Spleen (tissue), 11 donors: ENCODE measurements around the gene MMEL1. TPM values are rescaled to one million over a fixed set of nuclear protein-coding genes. Genes with fewer than 3 reads are reported as not detected.

Source experiments
- DNase-seq: peaks from one replicate; pipeline ENCODE4 v3.0.0-alpha.2; 2020
- H3K27ac ChIP-seq, 8 donors: fragments of 200-600 bp; sonication (generic) in 7 of 8; 1 replicate in 4 of 8; 2 replicates in 4 of 8; pipeline versions ENCODE4 v1.5.0 to v1.8.0; 2016 to 2021; ENCODE audit warnings: inconsistent platforms in 4 of 8, mild to moderate bottlenecking in 4 of 8, moderate library complexity in 1 of 8
- H3K27me3 ChIP-seq, 7 donors: fragments of 200-600 bp; sonication (generic) in 6 of 7; replicated peaks in 1 of 7; 1 replicate in 4 of 7; 2 replicates in 3 of 7; pipeline versions ENCODE4 v1.5.0 to v1.8.0; 2016 to 2021; ENCODE audit warnings: inconsistent platforms in 3 of 7, mild to moderate bottlenecking in 1 of 7
- H3K36me3 ChIP-seq, 6 donors: fragments of 200-600 bp; sonication (generic) in 5 of 6; 1 replicate in 4 of 6; 2 replicates in 2 of 6; pipeline versions ENCODE4 v1.5.0 to v1.8.0; 2016 to 2021; ENCODE audit warnings: inconsistent platforms in 2 of 6
- H3K4me1 ChIP-seq, 6 donors: fragments of 200-600 bp; sonication (generic) in 5 of 6; 1 replicate in 3 of 6; 2 replicates in 3 of 6; pipeline versions ENCODE4 v1.5.0 to v1.8.0; 2016 to 2021; ENCODE audit warnings: inconsistent platforms in 3 of 6
- H3K4me3 ChIP-seq, 8 donors: fragments of 200-600 bp; sonication (generic) in 7 of 8; 1 replicate in 4 of 8; 2 replicates in 4 of 8; pipeline versions ENCODE4 v1.5.0 to v1.8.0; 2016 to 2021; ENCODE audit warnings: inconsistent platforms in 4 of 8, mild to moderate bottlenecking in 4 of 8, moderate library complexity in 2 of 8
- H3K9me3 ChIP-seq, 8 donors: fragments of 200-600 bp; sonication (generic) in 7 of 8; 1 replicate in 4 of 8; 2 replicates in 4 of 8; pipeline versions ENCODE4 v1.5.0 to v1.8.0; 2016 to 2021; ENCODE audit warnings: inconsistent platforms in 4 of 8
- CTCF ChIP-seq, 11 experiments: fragments of 200-600 bp in 7 of 11; fragments of 450-650 bp in 4 of 11; sonication (generic) in 4 of 11; IDR thresholded peaks in 8 of 11; conservative IDR thresholded peaks in 3 of 11; 1 replicate in 7 of 11; 2 replicates in 4 of 11; pipeline versions ENCODE4 v1.4.0 to v1.8.0; 2016 to 2021; ENCODE audit warnings: antibody characterized with exemption in 11 of 11, inconsistent platforms in 4 of 11, mild to moderate bottlenecking in 1 of 11
- POLR2A ChIP-seq, 3 donors: fragments of 450-650 bp; IDR thresholded peaks; one replicate each; pipeline ENCODE4 v1.5.1; 2017; ENCODE audit warnings: antibody characterized with exemption in 3 of 3, mild to moderate bottlenecking in 1 of 3
- POLR2AphosphoS5 ChIP-seq, 3 donors: sonication (generic); formaldehyde crosslinking; IDR thresholded peaks; one replicate each; pipeline ENCODE4 v1.5.1; 2017; ENCODE audit warnings: antibody characterized with exemption in 3 of 3
- WGBS, 5 donors: extraction: QIAGEN DNeasy Blood & Tissue Kit in 3 of 5; methylation state at CpG; one replicate each; pipeline versions ENCODE4 v1.1.5 to v1.1.7; 2013 to 2018; 5-methylcytosine and 5-hydroxymethylcytosine counted together
- intact Hi-C: fragments of 100-400 bp; cut with DNase I; formaldehyde crosslinking; loops from one replicate; pipeline ENCODE4 v1.15.0; 2023; ENCODE audit warnings: low total_unique reads
- polyA plus RNA-seq, 3 donors: library from polyadenylated mRNA; stranded (reverse); fragments of 200-250 nt; gene quantifications; one replicate each; pipeline ENCODE4 v1.2.1, GENCODE V29; 2013
- total RNA-seq, 7 donors: library from RNA; depleted of rRNA in 3 of 7; stranded (reverse); fragments of >200 nt in 3 of 7; fragmentation: NEBNext Ultra II Directional in 4 of 7; extraction: Animal tissue kit (Norgen Biotek cat#: 25700) in 4 of 7; gene quantifications; one replicate each; pipeline versions ENCODE4 v1.1.0 to v1.2.1, GENCODE V29; 2016 to 2021
- donor health status: healthy with polysubstance abuse.
- donor health status: DM: no; HTN: no; CAD: no; lungs with moderate emphysema.
- donor health status: DM: no; HTN: no; CAD: no.
- donor health status: Bipolar disorder and iron deficiency.
- donor health status: healthy.
- donor health status: DM: no; HTN: no; CAD: no.
- donor health status: DM: yes; HTN: yes; CAD: no.

The MMEL1 gene
- total and polyA plus RNA-seq, 10 donors, result 1.9 to 6.4 (median 3.3) TPM; not detected in 1

GRCh38 chr1:2594001-2594640, 38.7 kb downstream of the MMEL1 start:
- peak; percentile 88 for DNase-seq
- H3K27me3 ChIP-seq, result peaks cover 0 to 23% (median 0%) of the 10 kb centered on the region in 7 donors
- H3K27ac ChIP-seq, result peak overlapping the region in 4 of 8 donors; percentile 18 to 32 (median 27)
- H3K4me3 ChIP-seq, result peak overlapping the region in 6 of 8 donors; percentile 7 to 53 (median 20)
- 35 to 59% (median 41%) methylated on average over 16 to 20 of the region's 20 CpGs for WGBS, 5 donors
- peaks cover 0 to 12% (median 9%) of the 10 kb centered on the region in 8 donors for H3K9me3 ChIP-seq
- peaks cover 0 to 17% (median 5%) of the 10 kb centered on the region in 6 donors for H3K36me3 ChIP-seq
- intact Hi-C loops, result loop anchor here (5.0 kb wide), 1 partner anchor 48 kb away; no protein-coding TSS in a partner anchor
- TF ChIP-seq CTCF (IDR thresholded peaks at IDR 0.05 in 8 of 11, conservative IDR thresholded peaks at IDR 0.05 in 3 of 11), result no peak
- no peak for TF ChIP-seq POLR2A (IDR thresholded peaks at IDR 0.05)
- TF ChIP-seq POLR2AphosphoS5 (IDR thresholded peaks at IDR 0.05), result peak; percentile 35 to 68 (median 62)
- peaks cover 0 to 23% (median 13%) of the 10 kb centered on the region in 6 donors for H3K4me1 ChIP-seq

- TF ChIP-seq POLR2AphosphoS5 (IDR thresholded peaks at IDR 0.05) (no peak), POLR2A (IDR thresholded peaks at IDR 0.05) (no peak), CTCF (IDR thresholded peaks at IDR 0.05 in 8 of 11, conservative IDR thresholded peaks at IDR 0.05 in 3 of 11) (no peak)
- intact Hi-C loops, result loop anchor here (5.0 kb wide), 1 partner anchor 49 kb away; no protein-coding TSS in a partner anchor
- 60 to 73% (median 65%) methylated on average over 7 to 26 of the region's 26 CpGs for WGBS, 5 donors
Measured at GRCh38 chr1:2593251-2593878, 39.5 kb downstream of the MMEL1 start.

GRCh38 chr1:2592672-2593071, 40.1 kb downstream of the MMEL1 start:
- DNase-seq, result peak; percentile 69
- Histone ChIP-seq H3K4me3 (peak overlapping the region in 1 of 8 donors; percentile 53), H3K4me1 (peaks cover 2 to 38% (median 20%) of the 10 kb centered on the region in 6 donors), H3K36me3 (peaks cover 0 to 27% (median 8%) of the 10 kb centered on the region in 6 donors), H3K9me3 (no peaks in the 10 kb centered on the region), H3K27me3 (peaks cover 0 to 23% (median 0%) of the 10 kb centered on the region in 7 donors), H3K27ac (peak overlapping the region in 3 of 8 donors; percentile 25 to 32 (median 26))
- intact Hi-C loops, result loop anchor here (5.0 kb wide), 1 partner anchor 50 kb away; no protein-coding TSS in a partner anchor
- 44 to 80% (median 45%) methylated on average over 4 to 15 of the region's 15 CpGs for WGBS, 5 donors
- TF ChIP-seq POLR2A (IDR thresholded peaks at IDR 0.05) (no peak), POLR2AphosphoS5 (IDR thresholded peaks at IDR 0.05) (peak in 1 of 3 donors; percentile 13)

More at GRCh38 chr1:2593251-2593878, 39.5 kb downstream of the MMEL1 start:
- Histone ChIP-seq H3K4me3 (peak overlapping the region in 3 of 8 donors; percentile 7 to 53 (median 28)), H3K4me1 (peaks cover 0 to 31% (median 15%) of the 10 kb centered on the region in 6 donors), H3K9me3 (peaks cover 0 to 4% (median 2%) of the 10 kb centered on the region in 8 donors), H3K27ac (peak overlapping the region in 4 of 8 donors; percentile 18 to 32 (median 27)), H3K27me3 (peaks cover 0 to 23% (median 0%) of the 10 kb centered on the region in 7 donors), H3K36me3 (peaks cover 0 to 25% (median 8%) of the 10 kb centered on the region in 6 donors)
- DNase-seq, result peak; percentile 73

GRCh38 chr1:2591581-2592261, 41.1 kb downstream of the MMEL1 start:
- peaks cover 0 to 27% (median 8%) of the 10 kb centered on the region in 6 donors for H3K36me3 ChIP-seq
- no peaks in the 10 kb centered on the region for H3K9me3 ChIP-seq
- no peak overlapping the region for H3K4me3 ChIP-seq
- peak; percentile 68 for DNase-seq
- intact Hi-C loops, result loop anchor here (5.0 kb wide), 1 partner anchor 51 kb away; no protein-coding TSS in a partner anchor
- peaks cover 0 to 31% (median 0%) of the 10 kb centered on the region in 7 donors for H3K27me3 ChIP-seq
- 88 to 97% (median 91%) methylated on average over 11 to 12 of the region's 12 CpGs for WGBS, 5 donors
- H3K27ac ChIP-seq, result no peak overlapping the region
- TF ChIP-seq CTCF (IDR thresholded peaks at IDR 0.05 in 8 of 11, conservative IDR thresholded peaks at IDR 0.05 in 3 of 11) (no peak), POLR2AphosphoS5 (IDR thresholded peaks at IDR 0.05) (no peak), POLR2A (IDR thresholded peaks at IDR 0.05) (no peak)
- H3K4me1 ChIP-seq, result peaks cover 5 to 47% (median 28%) of the 10 kb centered on the region in 6 donors
